GM12878 (cell line): ENCODE measurements around the gene DLG1. TPM values are rescaled to one million over a fixed set of nuclear protein-coding genes. Genes with fewer than 3 reads are reported as not detected.

Experiments used
- ATAC-seq: fragments of 200-7000 bp; cut with Tn5 transposase; 3 replicates; pipeline ENCODE4 v1.9.1; 2020; ENCODE audit warnings: mild to moderate bottlenecking, moderate library complexity
- BruUV-seq: library from RNA; stranded (reverse); fragments of 400-500 nt; replicated peaks from 2 replicates; lab custom pipeline; 2021; lab: Mats Ljungman, UMichigan
- CTCF ChIA-PET: fragments of 300-600 bp; sonication (Branson Sonifier 250); formaldehyde crosslinking; extraction: SDS; loops from one replicate; lab custom pipeline; 2021; ENCODE audit warnings: inconsistent platforms; lab: Yijun Ruan, JAX
- POLR2A ChIA-PET: fragments of 350-600 bp; formaldehyde crosslinking; extraction: SDS; loops from one replicate; lab custom pipeline; 2021; ENCODE audit warnings: inconsistent platforms; lab: Charles Lee
- RAD21 ChIA-PET: fragments of 300-600 bp; sonication (Branson Sonifier 250); formaldehyde crosslinking; loops from one replicate; lab custom pipeline; 2023; ENCODE audit warnings: antibody characterized with exemption; ENCODE audit not compliant: unreplicated experiment; lab: Charles Lee
- SMC1A ChIA-PET: fragments of 300-600 bp; sonication (Branson Sonifier 250); formaldehyde crosslinking; loops from one replicate; lab custom pipeline; 2023; ENCODE audit not compliant: unreplicated experiment, uncharacterized antibody; lab: Charles Lee
- DNase-seq: peaks from one replicate; pipeline ENCODE4 v3.0.0-alpha.2; 2011; ENCODE audit warnings: low read depth, low spot score
- FAIRE-seq: peaks from 3 replicates; lab custom pipeline; 2011; peaks lifted over from hg19 to GRCh38; lab: Jason Lieb, UNC
- H2AFZ ChIP-seq: 2 replicates; pipeline ENCODE4 v1.6.0; 2011; ENCODE audit warnings: low read depth, low read length, control low read depth; ENCODE audit not compliant: control insufficient read depth
- H3K27ac ChIP-seq: 2 replicates; pipeline ENCODE4 v1.5.1; 2011; ENCODE audit warnings: control low read depth; ENCODE audit not compliant: control insufficient read depth, insufficient read depth
- H3K27me3 ChIP-seq, 2 experiments: replicated peaks in 1 of 2; 2 replicates each; pipeline versions ENCODE4 v1.6.0 to v1.6.1; 2011; ENCODE audit warnings: low read length in 1 of 2; ENCODE audit not compliant: control insufficient read depth in 2 of 2, insufficient read depth in 2 of 2
- H3K36me3 ChIP-seq, 2 experiments: 2 replicates each; pipeline ENCODE4 v1.5.1; 2011; ENCODE audit warnings: low read length in 1 of 2; ENCODE audit not compliant: control insufficient read depth in 2 of 2, insufficient read depth in 2 of 2
- H3K4me1 ChIP-seq: 2 replicates; pipeline ENCODE4 v1.6.1; 2011; ENCODE audit warnings: mild to moderate bottlenecking, low read length, moderate library complexity, mixed read lengths; ENCODE audit not compliant: control insufficient read depth, insufficient read depth
- H3K4me2 ChIP-seq: 2 replicates; pipeline ENCODE4 v1.6.0; 2011; ENCODE audit warnings: control low read depth; ENCODE audit not compliant: control insufficient read depth, insufficient read depth
- H3K4me3 ChIP-seq: fragments of 200-600 bp; sonication (generic); 2 replicates; pipeline ENCODE4 v1.5.1; 2016
- H3K79me2 ChIP-seq: 2 replicates; pipeline ENCODE4 v1.6.0; 2011; ENCODE audit warnings: low read length; ENCODE audit not compliant: control insufficient read depth, insufficient read depth
- H3K9ac ChIP-seq: 2 replicates; pipeline ENCODE4 v1.8.0; 2011; ENCODE audit warnings: low read length, control low read depth, mixed read lengths; ENCODE audit not compliant: control insufficient read depth, insufficient read depth
- H3K9me3 ChIP-seq: replicated peaks from 3 replicates; pipeline ENCODE4 v1.5.1; 2011; ENCODE audit warnings: mild to moderate bottlenecking, low read length; ENCODE audit not compliant: control insufficient read depth, insufficient read depth
- H4K20me1 ChIP-seq: 2 replicates; pipeline ENCODE4 v1.6.0; 2011; ENCODE audit not compliant: control insufficient read depth, insufficient read depth
- BCL11A ChIP-seq: IDR thresholded peaks from 2 replicates; pipeline ENCODE4 v1.6.1; 2011; ENCODE audit warnings: low read depth, low read length
- CEBPZ ChIP-seq: fragments of 150-350 bp; IDR thresholded peaks from 2 replicates; pipeline ENCODE4 v1.6.1; 2016; ENCODE audit warnings: low read depth, low read length
- CREB1 ChIP-seq: IDR thresholded peaks from 2 replicates; pipeline ENCODE4 v1.6.1; 2012; ENCODE audit warnings: low read depth, mild to moderate bottlenecking, inconsistent platforms
- KDM1A ChIP-seq: fragments of 200-600 bp; sonication (generic); IDR thresholded peaks from 2 replicates; pipeline ENCODE4 v1.6.1; 2016; ENCODE audit warnings: borderline replicate concordance
- MEF2B ChIP-seq: fragments of 450-650 bp; IDR thresholded peaks from 2 replicates; pipeline ENCODE4 v1.6.1; 2018; ENCODE audit warnings: mild to moderate bottlenecking, moderate library complexity; ENCODE audit not compliant: partially characterized antibody, poor library complexity, severe bottlenecking
- MYC ChIP-seq: IDR thresholded peaks from 2 replicates; pipeline ENCODE4 v1.6.1; 2011; ENCODE audit warnings: mild to moderate bottlenecking, low read length, moderate library complexity, inconsistent platforms; ENCODE audit not compliant: insufficient read depth, insufficient replicate concordance, insufficient read length, severe bottlenecking
- POLR2AphosphoS2 ChIP-seq: IDR thresholded peaks from 2 replicates; pipeline ENCODE4 v1.6.1; 2011; ENCODE audit warnings: low read depth, mild to moderate bottlenecking, low read length, improper control_type of control experiment, moderate library complexity
- RAD51 ChIP-seq: fragments of 450-650 bp; IDR thresholded peaks from 2 replicates; pipeline ENCODE4 v1.6.1; 2016; ENCODE audit warnings: moderate library complexity, mild to moderate bottlenecking, inconsistent platforms
- STAT3 ChIP-seq: IDR thresholded peaks from 2 replicates; pipeline ENCODE4 v1.6.1; 2011; ENCODE audit warnings: low read depth, low read length, improper control_type of control experiment
- TAF1 ChIP-seq: IDR thresholded peaks from 2 replicates; pipeline ENCODE4 v1.6.1; 2011; ENCODE audit warnings: mild to moderate bottlenecking, low read depth, low read length, borderline replicate concordance
- TCF12 ChIP-seq: IDR thresholded peaks from 2 replicates; pipeline ENCODE4 v1.6.1; 2011; ENCODE audit warnings: low read depth, mild to moderate bottlenecking, low read length
- ZNF384 ChIP-seq: IDR thresholded peaks from 2 replicates; pipeline ENCODE4 v1.6.1; 2012; ENCODE audit warnings: low read depth, mild to moderate bottlenecking, low read length, improper control_type of control experiment, borderline replicate concordance
- WGBS: methylation state at CpG from one replicate; pipeline ENCODE4 v1.1.6; 2016; ENCODE audit warnings: low lambda C conversion rate; ENCODE audit not compliant: insufficient replicate concordance, insufficient coverage; ENCODE audit errors: missing lambda C conversion rate; 5-methylcytosine and 5-hydroxymethylcytosine counted together
- in situ Hi-C: fragments of 300-500 bp; cut with MboI; formaldehyde crosslinking; loops from 9 replicates; pipeline ENCODE4 v1.14.3; 2018; ENCODE audit warnings: mixed read lengths
- intact Hi-C: fragments of 100-400 bp; cut with micrococcal nuclease; formaldehyde crosslinking; loops from one replicate; pipeline ENCODE4 v1.14.2; 2022; ENCODE audit not compliant: unreplicated experiment
- polyA plus RNA-seq, 11 experiments: library from polyadenylated mRNA; depleted of rRNA in 4 of 11; unstranded in 6 of 11; stranded (reverse) in 5 of 11; fragments of >200 nt; fragmentation: Nextera tagmentation in 4 of 11; fragmentation: Illumina TruSeq in 1 of 11; extraction: Ambion mirVana in 4 of 11; extraction: Trizol in 1 of 11; gene quantifications; 1 replicate in 1 of 11; 2 replicates in 10 of 11; pipeline versions ENCODE4 v1.2.1 to v1.2.3, GENCODE V29; 2011 to 2016; ENCODE audit warnings: inconsistent platforms in 2 of 11, missing spikeins in 2 of 11, low read depth in 1 of 11
- total RNA-seq, 4 experiments: library from RNA; depleted of rRNA in 3 of 4; stranded (reverse); fragments of >200 nt in 3 of 4; fragmentation: Illumina TruSeq in 1 of 4; extraction: Trizol in 1 of 4; gene quantifications; 2 replicates each; pipeline versions ENCODE4 v1.2.1 to v1.2.3, GENCODE V29; 2013 to 2021
- TF ChIP-seq, protein P1 (sequence below): IDR thresholded peaks from 2 replicates; pipeline ENCODE4 v1.6.1; 2011; ENCODE audit warnings: borderline replicate concordance, low read depth, mild to moderate bottlenecking, moderate library complexity, low read length; ENCODE audit not compliant: insufficient read depth, poor library complexity, severe bottlenecking
- TF ChIP-seq, protein P2 (sequence below): fragments of 450-650 bp; IDR thresholded peaks from 2 replicates; pipeline ENCODE4 v1.6.1; 2017; ENCODE audit warnings: mild to moderate bottlenecking, moderate library complexity

DLG1 gene
- total and polyA plus RNA-seq, 10 of the 15 experiments (the other 5 are each of a cell fraction or from before 2014, with no cell fraction given), result 9.2 to 63.1 (median 40.1) TPM

- TF ChIP-seq, protein P1, sequence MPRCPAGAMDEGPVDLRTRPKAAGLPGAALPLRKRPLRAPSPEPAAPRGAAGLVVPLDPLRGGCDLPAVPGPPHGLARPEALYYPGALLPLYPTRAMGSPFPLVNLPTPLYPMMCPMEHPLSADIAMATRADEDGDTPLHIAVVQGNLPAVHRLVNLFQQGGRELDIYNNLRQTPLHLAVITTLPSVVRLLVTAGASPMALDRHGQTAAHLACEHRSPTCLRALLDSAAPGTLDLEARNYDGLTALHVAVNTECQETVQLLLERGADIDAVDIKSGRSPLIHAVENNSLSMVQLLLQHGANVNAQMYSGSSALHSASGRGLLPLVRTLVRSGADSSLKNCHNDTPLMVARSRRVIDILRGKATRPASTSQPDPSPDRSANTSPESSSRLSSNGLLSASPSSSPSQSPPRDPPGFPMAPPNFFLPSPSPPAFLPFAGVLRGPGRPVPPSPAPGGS, result no peak
- no peak for TF ChIP-seq ZNF384
- no peak for TF ChIP-seq STAT3
- TF ChIP-seq KDM1A, result no peak
- TF ChIP-seq, protein P2, sequence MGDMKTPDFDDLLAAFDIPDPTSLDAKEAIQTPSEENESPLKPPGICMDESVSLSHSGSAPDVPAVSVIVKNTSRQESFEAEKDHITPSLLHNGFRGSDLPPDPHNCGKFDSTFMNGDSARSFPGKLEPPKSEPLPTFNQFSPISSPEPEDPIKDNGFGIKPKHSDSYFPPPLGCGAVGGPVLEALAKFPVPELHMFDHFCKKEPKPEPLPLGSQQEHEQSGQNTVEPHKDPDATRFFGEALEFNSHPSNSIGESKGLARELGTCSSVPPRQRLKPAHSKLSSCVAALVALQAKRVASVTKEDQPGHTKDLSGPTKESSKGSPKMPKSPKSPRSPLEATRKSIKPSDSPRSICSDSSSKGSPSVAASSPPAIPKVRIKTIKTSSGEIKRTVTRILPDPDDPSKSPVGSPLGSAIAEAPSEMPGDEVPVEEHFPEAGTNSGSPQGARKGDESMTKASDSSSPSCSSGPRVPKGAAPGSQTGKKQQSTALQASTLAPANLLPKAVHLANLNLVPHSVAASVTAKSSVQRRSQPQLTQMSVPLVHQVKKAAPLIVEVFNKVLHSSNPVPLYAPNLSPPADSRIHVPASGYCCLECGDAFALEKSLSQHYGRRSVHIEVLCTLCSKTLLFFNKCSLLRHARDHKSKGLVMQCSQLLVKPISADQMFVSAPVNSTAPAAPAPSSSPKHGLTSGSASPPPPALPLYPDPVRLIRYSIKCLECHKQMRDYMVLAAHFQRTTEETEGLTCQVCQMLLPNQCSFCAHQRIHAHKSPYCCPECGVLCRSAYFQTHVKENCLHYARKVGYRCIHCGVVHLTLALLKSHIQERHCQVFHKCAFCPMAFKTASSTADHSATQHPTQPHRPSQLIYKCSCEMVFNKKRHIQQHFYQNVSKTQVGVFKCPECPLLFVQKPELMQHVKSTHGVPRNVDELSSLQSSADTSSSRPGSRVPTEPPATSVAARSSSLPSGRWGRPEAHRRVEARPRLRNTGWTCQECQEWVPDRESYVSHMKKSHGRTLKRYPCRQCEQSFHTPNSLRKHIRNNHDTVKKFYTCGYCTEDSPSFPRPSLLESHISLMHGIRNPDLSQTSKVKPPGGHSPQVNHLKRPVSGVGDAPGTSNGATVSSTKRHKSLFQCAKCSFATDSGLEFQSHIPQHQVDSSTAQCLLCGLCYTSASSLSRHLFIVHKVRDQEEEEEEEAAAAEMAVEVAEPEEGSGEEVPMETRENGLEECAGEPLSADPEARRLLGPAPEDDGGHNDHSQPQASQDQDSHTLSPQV, result no peak
Measured at GRCh38 chr3:197340521-197340871, 42.1 kb upstream of the DLG1 start (continued).

- no peaks in the 10 kb centered on the region for H4K20me1 ChIP-seq
- ChIA-PET CTCF (interaction anchor here (1.0 kb wide), 1 partner anchor 10 kb away, joined by 3 read pairs; no protein-coding TSS in a partner anchor), RAD21 (no interaction called here), POLR2A (no interaction called here), SMC1A (no interaction called here)
- 49% methylated on average over 12 of the region's 12 CpGs for WGBS
- no peaks in the 10 kb centered on the region for H3K79me2 ChIP-seq
- no peak for ATAC-seq
- H3K4me1 ChIP-seq, result peaks cover 6% of the 10 kb centered on the region
- no peaks in the 10 kb centered on the region for H3K27me3 ChIP-seq
- BruUV-seq, result no TSS peak
- H3K4me3 ChIP-seq, result no peak overlapping the region
- H3K9me3 ChIP-seq, result no peaks in the 10 kb centered on the region
- no peak overlapping the region for H3K9ac ChIP-seq
- no peak for DNase-seq
- no peak overlapping the region for H2AFZ ChIP-seq
- no peaks in the 10 kb centered on the region for H3K36me3 ChIP-seq
- no peak overlapping the region for H3K27ac ChIP-seq
- H3K4me2 ChIP-seq, result no peak overlapping the region
- FAIRE-seq, result no peak
- in situ Hi-C loops, result no loop called here
- intact Hi-C loops, result no loop called here
- no peak for TF ChIP-seq CREB1
- no peak for TF ChIP-seq TAF1
- no peak for TF ChIP-seq POLR2AphosphoS2
- TF ChIP-seq MEF2B, result no peak
- TF ChIP-seq MYC, result no peak
- TF ChIP-seq BCL11A, result no peak
- TF ChIP-seq CEBPZ, result no peak
- TF ChIP-seq TCF12, result no peak
- TF ChIP-seq RAD51, result no peak
Measured at GRCh38 chr3:197339841-197340520, 41.6 kb upstream of the DLG1 start.
